Measurements from ENCODE around the gene SLC25A13. TPM values are rescaled to one million over a fixed set of nuclear protein-coding genes. Genes with fewer than 3 reads are reported as not detected.

SLC25A13 gene
- total and polyA plus RNA-seq, 2 donors (not counting 1 experiment from before 2014, with no cell fraction given): 6.9 to 12.0 TPM

DNA sequence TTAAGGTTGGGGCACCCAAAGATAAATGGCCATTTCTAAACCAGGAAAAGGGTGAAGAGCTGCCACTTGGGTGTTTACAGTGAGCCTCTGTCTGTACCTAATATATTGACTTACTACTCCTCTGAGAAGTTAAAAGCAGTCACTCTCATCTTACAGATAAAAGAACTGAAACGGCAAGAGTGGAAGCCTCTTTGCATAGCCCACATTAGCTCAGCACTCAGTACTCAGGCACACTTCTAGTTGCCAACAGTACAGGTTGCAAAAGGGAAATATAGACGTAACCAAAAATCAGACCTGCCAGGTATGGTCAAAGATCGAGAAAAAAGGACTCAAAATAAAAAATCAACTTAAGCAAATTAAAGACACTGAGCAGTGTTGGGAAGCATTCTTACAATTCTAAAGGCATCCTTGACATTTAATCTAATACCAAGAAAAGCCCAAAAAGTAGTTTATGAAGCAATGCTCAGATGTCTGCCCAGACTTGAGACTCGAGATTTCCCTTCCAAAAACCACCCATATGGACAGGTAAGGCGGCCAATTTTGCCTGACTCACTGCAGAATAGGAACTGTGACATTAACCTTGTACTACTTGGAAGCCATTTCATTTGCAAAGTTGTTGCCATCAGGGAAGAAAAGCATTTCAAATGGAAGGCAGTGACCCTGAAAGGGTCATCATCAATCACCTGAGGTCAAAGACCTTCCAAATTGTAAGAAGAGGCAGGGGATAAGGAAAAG lies 139.3 kb downstream of the SLC25A13 start:
- Histone ChIP-seq H3K27ac (ENCODE audit: insufficient read depth, low read length) (no peak overlapping the region), H3K4me1 (ENCODE audit: control insufficient read depth, extremely low read depth, insufficient read depth, low read length) (no peaks in the 10 kb centered on the region), H3K4me2 (ENCODE audit: extremely low read depth, insufficient read depth, low read length) (no peak overlapping the region), H4K20me1 (ENCODE audit: control insufficient read depth, extremely low read depth, insufficient read depth, low read length) (no peaks in the 10 kb centered on the region), H2AFZ (ENCODE audit: low read length) (no peak overlapping the region), H3K9ac (ENCODE audit: insufficient read depth, low read length) (no peak overlapping the region), H3K79me2 (ENCODE audit: control insufficient read depth, insufficient read depth, low read length) (no peaks in the 10 kb centered on the region), H3K4me3 (replicated peaks in 1 of 4; ENCODE audit: control extremely low read depth in 1 of 4, insufficient read depth in 1 of 4, low read depth in 3 of 4, low read length in 4 of 4) (no peak overlapping the region), H3K36me3 (ENCODE audit: control insufficient read depth, insufficient read depth, low read length) (no peaks in the 10 kb centered on the region), H3K9me3 (ENCODE audit: control insufficient read depth, insufficient read depth, low read depth, low read length) (no peaks in the 10 kb centered on the region), H3K27me3 (ENCODE audit: control insufficient read depth, insufficient read depth, low read length) (no peaks in the 10 kb centered on the region)
- DNase-seq (ENCODE audit: low read depth in 2 of 2): no peak
- no peak for TF ChIP-seq EZH2 (IDR thresholded peaks at IDR 0.05; ENCODE audit: low read length, missing control alignments)
- TF ChIP-seq, protein P1, sequence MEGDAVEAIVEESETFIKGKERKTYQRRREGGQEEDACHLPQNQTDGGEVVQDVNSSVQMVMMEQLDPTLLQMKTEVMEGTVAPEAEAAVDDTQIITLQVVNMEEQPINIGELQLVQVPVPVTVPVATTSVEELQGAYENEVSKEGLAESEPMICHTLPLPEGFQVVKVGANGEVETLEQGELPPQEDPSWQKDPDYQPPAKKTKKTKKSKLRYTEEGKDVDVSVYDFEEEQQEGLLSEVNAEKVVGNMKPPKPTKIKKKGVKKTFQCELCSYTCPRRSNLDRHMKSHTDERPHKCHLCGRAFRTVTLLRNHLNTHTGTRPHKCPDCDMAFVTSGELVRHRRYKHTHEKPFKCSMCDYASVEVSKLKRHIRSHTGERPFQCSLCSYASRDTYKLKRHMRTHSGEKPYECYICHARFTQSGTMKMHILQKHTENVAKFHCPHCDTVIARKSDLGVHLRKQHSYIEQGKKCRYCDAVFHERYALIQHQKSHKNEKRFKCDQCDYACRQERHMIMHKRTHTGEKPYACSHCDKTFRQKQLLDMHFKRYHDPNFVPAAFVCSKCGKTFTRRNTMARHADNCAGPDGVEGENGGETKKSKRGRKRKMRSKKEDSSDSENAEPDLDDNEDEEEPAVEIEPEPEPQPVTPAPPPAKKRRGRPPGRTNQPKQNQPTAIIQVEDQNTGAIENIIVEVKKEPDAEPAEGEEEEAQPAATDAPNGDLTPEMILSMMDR (conservative IDR thresholded peaks at IDR 0.05 in 1 of 2, IDR thresholded peaks at IDR 0.05 in 1 of 2; ENCODE audit: low read depth in 1 of 2, low read length in 2 of 2): no peak

DNA sequence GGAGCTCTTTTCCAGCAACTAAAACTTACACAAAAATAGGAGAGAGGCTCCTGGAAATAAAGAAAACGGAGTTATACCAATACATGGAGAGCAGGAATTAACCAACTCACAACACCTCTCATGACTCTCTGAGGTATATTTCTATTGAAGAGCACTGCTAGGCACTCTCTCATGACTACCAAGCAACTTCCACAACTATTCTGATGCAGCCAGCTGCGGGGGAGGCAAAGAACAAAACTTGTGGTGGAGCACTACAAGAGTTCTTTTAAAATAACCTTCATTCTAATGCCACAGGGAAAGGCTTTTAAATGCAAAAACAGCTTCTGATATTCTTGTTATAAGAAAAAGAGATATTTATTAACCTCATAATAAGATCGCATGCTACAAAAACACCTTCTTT lies 140.7 kb downstream of the SLC25A13 start:
- no peak overlapping the region for H3K4me3 ChIP-seq (replicated peaks in 1 of 4; ENCODE audit: control extremely low read depth in 1 of 4, insufficient read depth in 1 of 4, low read depth in 3 of 4, low read length in 4 of 4)
- H3K36me3 ChIP-seq (ENCODE audit: control insufficient read depth, insufficient read depth, low read length): no peaks in the 10 kb centered on the region
- TF ChIP-seq EZH2 (IDR thresholded peaks at IDR 0.05; ENCODE audit: low read length, missing control alignments): no peak
- TF ChIP-seq, protein P1 (conservative IDR thresholded peaks at IDR 0.05 in 1 of 2, IDR thresholded peaks at IDR 0.05 in 1 of 2; ENCODE audit: low read depth in 1 of 2, low read length in 2 of 2): no peak
- H4K20me1 ChIP-seq (ENCODE audit: control insufficient read depth, extremely low read depth, insufficient read depth, low read length): no peaks in the 10 kb centered on the region
- no peak overlapping the region for H3K27ac ChIP-seq (ENCODE audit: insufficient read depth, low read length)
- no peak overlapping the region for H2AFZ ChIP-seq (ENCODE audit: low read length)
- H3K9me3 ChIP-seq (ENCODE audit: control insufficient read depth, insufficient read depth, low read depth, low read length): no peaks in the 10 kb centered on the region
- peak in 1 of 2 donors; percentile 10 for DNase-seq (ENCODE audit: low read depth in 2 of 2)
- no peaks in the 10 kb centered on the region for H3K27me3 ChIP-seq (ENCODE audit: control insufficient read depth, insufficient read depth, low read length)
- H3K4me2 ChIP-seq (ENCODE audit: extremely low read depth, insufficient read depth, low read length): no peak overlapping the region
- no peaks in the 10 kb centered on the region for H3K4me1 ChIP-seq (ENCODE audit: control insufficient read depth, extremely low read depth, insufficient read depth, low read length)
- no peaks in the 10 kb centered on the region for H3K79me2 ChIP-seq (ENCODE audit: control insufficient read depth, insufficient read depth, low read length)
- no peak overlapping the region for H3K9ac ChIP-seq (ENCODE audit: insufficient read depth, low read length)

DNA sequence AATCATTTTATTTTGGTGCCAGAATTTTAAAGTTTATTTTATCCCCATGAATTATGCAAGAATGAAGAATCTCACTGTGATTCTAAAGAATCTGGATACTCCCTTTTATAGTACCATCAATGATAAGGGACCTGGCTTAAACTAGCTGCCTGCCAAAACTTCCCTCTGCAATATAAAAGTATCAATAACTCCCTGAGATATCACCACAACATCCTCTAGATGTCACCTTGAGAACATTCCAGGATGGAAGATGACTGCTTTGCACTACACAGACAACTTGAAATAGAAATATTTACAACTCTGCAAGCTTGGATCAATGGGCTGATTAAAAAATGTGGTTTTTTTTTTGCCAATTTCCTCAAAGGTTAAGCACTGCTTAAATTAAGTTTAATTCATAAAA lies 142.1 kb downstream of the SLC25A13 start:
- Histone ChIP-seq H4K20me1 (ENCODE audit: control insufficient read depth, extremely low read depth, insufficient read depth, low read length) (no peaks in the 10 kb centered on the region), H3K4me1 (ENCODE audit: control insufficient read depth, extremely low read depth, insufficient read depth, low read length) (no peaks in the 10 kb centered on the region), H3K9ac (ENCODE audit: insufficient read depth, low read length) (no peak overlapping the region), H2AFZ (ENCODE audit: low read length) (no peak overlapping the region), H3K27ac (ENCODE audit: insufficient read depth, low read length) (no peak overlapping the region), H3K9me3 (ENCODE audit: control insufficient read depth, insufficient read depth, low read depth, low read length) (no peaks in the 10 kb centered on the region), H3K36me3 (ENCODE audit: control insufficient read depth, insufficient read depth, low read length) (no peaks in the 10 kb centered on the region), H3K4me3 (replicated peaks in 1 of 4; ENCODE audit: control extremely low read depth in 1 of 4, insufficient read depth in 1 of 4, low read depth in 3 of 4, low read length in 4 of 4) (no peak overlapping the region), H3K79me2 (ENCODE audit: control insufficient read depth, insufficient read depth, low read length) (no peaks in the 10 kb centered on the region), H3K27me3 (ENCODE audit: control insufficient read depth, insufficient read depth, low read length) (no peaks in the 10 kb centered on the region), H3K4me2 (ENCODE audit: extremely low read depth, insufficient read depth, low read length) (no peak overlapping the region)
- TF ChIP-seq, protein P1 (conservative IDR thresholded peaks at IDR 0.05 in 1 of 2, IDR thresholded peaks at IDR 0.05 in 1 of 2; ENCODE audit: low read depth in 1 of 2, low read length in 2 of 2): peak in 1 of 2 donors; percentile 17
- no peak for TF ChIP-seq EZH2 (IDR thresholded peaks at IDR 0.05; ENCODE audit: low read length, missing control alignments)
- peak in 1 of 2 donors; percentile 31 for DNase-seq (ENCODE audit: low read depth in 2 of 2)
